GM12878 (cell line): ENCODE measurements around the gene LACRT. TPM values are rescaled to one million over a fixed set of nuclear protein-coding genes. Genes with fewer than 3 reads are reported as not detected.

Source experiments
- ATAC-seq: fragments of 200-7000 bp; cut with Tn5 transposase; 3 replicates; pipeline ENCODE4 v1.9.1; 2020; ENCODE audit warnings: mild to moderate bottlenecking, moderate library complexity
- BruUV-seq: library from RNA; stranded (reverse); fragments of 400-500 nt; replicated peaks from 2 replicates; lab custom pipeline; 2021; lab: Mats Ljungman, UMichigan
- CTCF ChIA-PET: fragments of 300-600 bp; sonication (Branson Sonifier 250); formaldehyde crosslinking; extraction: SDS; loops from one replicate; lab custom pipeline; 2021; ENCODE audit warnings: inconsistent platforms; lab: Yijun Ruan, JAX
- POLR2A ChIA-PET: fragments of 350-600 bp; formaldehyde crosslinking; extraction: SDS; loops from one replicate; lab custom pipeline; 2021; ENCODE audit warnings: inconsistent platforms; lab: Charles Lee
- RAD21 ChIA-PET: fragments of 300-600 bp; sonication (Branson Sonifier 250); formaldehyde crosslinking; loops from one replicate; lab custom pipeline; 2023; ENCODE audit warnings: antibody characterized with exemption; ENCODE audit not compliant: unreplicated experiment; lab: Charles Lee
- SMC1A ChIA-PET: fragments of 300-600 bp; sonication (Branson Sonifier 250); formaldehyde crosslinking; loops from one replicate; lab custom pipeline; 2023; ENCODE audit not compliant: unreplicated experiment, uncharacterized antibody; lab: Charles Lee
- DNase-seq: peaks from one replicate; pipeline ENCODE4 v3.0.0-alpha.2; 2011; ENCODE audit warnings: low read depth, low spot score
- FAIRE-seq: peaks from 3 replicates; lab custom pipeline; 2011; peaks lifted over from hg19 to GRCh38; lab: Jason Lieb, UNC
- H2AFZ ChIP-seq: 2 replicates; pipeline ENCODE4 v1.6.0; 2011; ENCODE audit warnings: low read depth, low read length, control low read depth; ENCODE audit not compliant: control insufficient read depth
- H3K27ac ChIP-seq: 2 replicates; pipeline ENCODE4 v1.5.1; 2011; ENCODE audit warnings: control low read depth; ENCODE audit not compliant: control insufficient read depth, insufficient read depth
- H3K27me3 ChIP-seq, 2 experiments: replicated peaks in 1 of 2; 2 replicates each; pipeline versions ENCODE4 v1.6.0 to v1.6.1; 2011; ENCODE audit warnings: low read length in 1 of 2; ENCODE audit not compliant: control insufficient read depth in 2 of 2, insufficient read depth in 2 of 2
- H3K36me3 ChIP-seq, 2 experiments: 2 replicates each; pipeline ENCODE4 v1.5.1; 2011; ENCODE audit warnings: low read length in 1 of 2; ENCODE audit not compliant: control insufficient read depth in 2 of 2, insufficient read depth in 2 of 2
- H3K4me1 ChIP-seq: 2 replicates; pipeline ENCODE4 v1.6.1; 2011; ENCODE audit warnings: mild to moderate bottlenecking, low read length, moderate library complexity, mixed read lengths; ENCODE audit not compliant: control insufficient read depth, insufficient read depth
- H3K4me2 ChIP-seq: 2 replicates; pipeline ENCODE4 v1.6.0; 2011; ENCODE audit warnings: control low read depth; ENCODE audit not compliant: control insufficient read depth, insufficient read depth
- H3K4me3 ChIP-seq: fragments of 200-600 bp; sonication (generic); 2 replicates; pipeline ENCODE4 v1.5.1; 2016
- H3K79me2 ChIP-seq: 2 replicates; pipeline ENCODE4 v1.6.0; 2011; ENCODE audit warnings: low read length; ENCODE audit not compliant: control insufficient read depth, insufficient read depth
- H3K9ac ChIP-seq: 2 replicates; pipeline ENCODE4 v1.8.0; 2011; ENCODE audit warnings: low read length, control low read depth, mixed read lengths; ENCODE audit not compliant: control insufficient read depth, insufficient read depth
- H3K9me3 ChIP-seq: replicated peaks from 3 replicates; pipeline ENCODE4 v1.5.1; 2011; ENCODE audit warnings: mild to moderate bottlenecking, low read length; ENCODE audit not compliant: control insufficient read depth, insufficient read depth
- H4K20me1 ChIP-seq: 2 replicates; pipeline ENCODE4 v1.6.0; 2011; ENCODE audit not compliant: control insufficient read depth, insufficient read depth
- FOXK2 ChIP-seq: fragments of 450-650 bp; IDR thresholded peaks from 2 replicates; pipeline ENCODE4 v1.6.1; 2017; ENCODE audit warnings: mild to moderate bottlenecking, moderate library complexity
- NR2F1 ChIP-seq: fragments of 450-650 bp; conservative IDR thresholded peaks from 2 replicates; pipeline ENCODE4 v1.6.1; 2017; ENCODE audit warnings: mild to moderate bottlenecking
- RAD21 ChIP-seq: IDR thresholded peaks from 2 replicates; pipeline ENCODE4 v1.6.1; 2011; ENCODE audit warnings: mild to moderate bottlenecking, low read depth, low read length, moderate library complexity; ENCODE audit not compliant: insufficient read depth
- RUNX3 ChIP-seq: IDR thresholded peaks from 2 replicates; pipeline ENCODE4 v1.6.1; 2012; ENCODE audit warnings: low read length, inconsistent platforms
- SP1 ChIP-seq: IDR thresholded peaks from one replicate; pipeline ENCODE4 v1.6.1; 2011; ENCODE audit warnings: low read depth, low read length
- SPI1 ChIP-seq: IDR thresholded peaks from 2 replicates; pipeline ENCODE4 v1.6.1; 2011; ENCODE audit warnings: low read depth, mild to moderate bottlenecking, low read length, moderate library complexity, borderline replicate concordance; ENCODE audit not compliant: insufficient read depth
- SRF ChIP-seq, 2 experiments: IDR thresholded peaks; 2 replicates each; pipeline ENCODE4 v1.6.1; 2011; ENCODE audit warnings: low read depth in 2 of 2, low read length in 2 of 2, mild to moderate bottlenecking in 1 of 2, moderate library complexity in 1 of 2
- ZNF217 ChIP-seq: fragments of 450-650 bp; IDR thresholded peaks from 2 replicates; pipeline ENCODE4 v1.6.1; 2017; ENCODE audit warnings: antibody characterized with exemption, mild to moderate bottlenecking
- WGBS: methylation state at CpG from one replicate; pipeline ENCODE4 v1.1.6; 2016; ENCODE audit warnings: low lambda C conversion rate; ENCODE audit not compliant: insufficient replicate concordance, insufficient coverage; ENCODE audit errors: missing lambda C conversion rate; 5-methylcytosine and 5-hydroxymethylcytosine counted together
- in situ Hi-C: fragments of 300-500 bp; cut with MboI; formaldehyde crosslinking; loops from 9 replicates; pipeline ENCODE4 v1.14.3; 2018; ENCODE audit warnings: mixed read lengths
- intact Hi-C: fragments of 100-400 bp; cut with micrococcal nuclease; formaldehyde crosslinking; loops from one replicate; pipeline ENCODE4 v1.14.2; 2022; ENCODE audit not compliant: unreplicated experiment
- polyA plus RNA-seq, 11 experiments: library from polyadenylated mRNA; depleted of rRNA in 4 of 11; unstranded in 6 of 11; stranded (reverse) in 5 of 11; fragments of >200 nt; fragmentation: Nextera tagmentation in 4 of 11; fragmentation: Illumina TruSeq in 1 of 11; extraction: Ambion mirVana in 4 of 11; extraction: Trizol in 1 of 11; gene quantifications; 1 replicate in 1 of 11; 2 replicates in 10 of 11; pipeline versions ENCODE4 v1.2.1 to v1.2.3, GENCODE V29; 2011 to 2016; ENCODE audit warnings: inconsistent platforms in 2 of 11, missing spikeins in 2 of 11, low read depth in 1 of 11
- total RNA-seq, 4 experiments: library from RNA; depleted of rRNA in 3 of 4; stranded (reverse); fragments of >200 nt in 3 of 4; fragmentation: Illumina TruSeq in 1 of 4; extraction: Trizol in 1 of 4; gene quantifications; 2 replicates each; pipeline versions ENCODE4 v1.2.1 to v1.2.3, GENCODE V29; 2013 to 2021
- TF ChIP-seq, protein P1 (sequence below): IDR thresholded peaks from 2 replicates; pipeline ENCODE4 v1.6.1; 2012; ENCODE audit warnings: low read depth, low read length, improper control_type of control experiment

The LACRT gene
- total and polyA plus RNA-seq, 10 of the 15 experiments (the other 5 are each of a cell fraction or from before 2014, with no cell fraction given), result not detected

GRCh38 chr12:54662026-54662425, 27.3 kb upstream of the LACRT start (continued):
- TF ChIP-seq NR2F1, result no peak
- TF ChIP-seq SP1, result no peak
- TF ChIP-seq RAD21, result no peak
- no peak for TF ChIP-seq FOXK2
- TF ChIP-seq SRF (IDR thresholded peaks at IDR 0.05; ENCODE audit: low read depth in 2 of 2, low read length in 2 of 2), result no peak
- no peak for TF ChIP-seq RUNX3

DNA sequence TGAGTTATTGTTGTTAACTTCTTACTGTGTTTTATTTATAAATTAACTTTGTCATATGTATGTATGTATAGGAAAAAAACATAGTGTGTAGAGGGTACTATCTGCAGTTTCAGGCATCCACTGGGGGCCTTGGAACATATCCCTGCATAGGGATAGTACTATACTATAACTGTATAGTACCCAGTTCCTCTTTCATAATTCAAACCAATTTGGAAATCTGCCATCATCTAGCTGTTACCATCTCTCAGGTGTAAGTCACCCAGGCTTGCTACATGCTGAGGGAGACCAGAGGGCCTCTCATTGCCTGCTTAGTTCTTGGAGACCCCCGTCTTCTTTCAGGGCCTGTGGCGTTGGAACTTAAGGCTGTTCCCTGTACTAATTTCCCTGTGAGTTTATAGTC, 26.4 kb upstream of the LACRT start:
- no peaks in the 10 kb centered on the region for H3K79me2 ChIP-seq
- SMC1A ChIA-PET, result no interaction called here
- TF ChIP-seq ZNF217 (no peak), SPI1 (peak; percentile 81)
- TF ChIP-seq, protein P1, sequence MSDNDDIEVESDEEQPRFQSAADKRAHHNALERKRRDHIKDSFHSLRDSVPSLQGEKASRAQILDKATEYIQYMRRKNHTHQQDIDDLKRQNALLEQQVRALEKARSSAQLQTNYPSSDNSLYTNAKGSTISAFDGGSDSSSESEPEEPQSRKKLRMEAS, result no peak
- FAIRE-seq (no peak), DNase-seq (no peak), ATAC-seq (peak; percentile 64)
- no peak overlapping the region for H3K4me2 ChIP-seq
- no peak overlapping the region for H3K9ac ChIP-seq
- H2AFZ ChIP-seq, result no peak overlapping the region
- H3K4me1 ChIP-seq, result peaks cover 6% of the 10 kb centered on the region; the same call in 1 of the 2 replicates
- no peaks in the 10 kb centered on the region; the same call in 2 of the 3 replicates for H3K9me3 ChIP-seq
- in situ Hi-C loops (no loop called here), intact Hi-C loops (no loop called here)
- H3K27ac ChIP-seq, result no peak overlapping the region
- RAD21 ChIA-PET, result interaction anchor here (1.0 kb wide), 1 partner anchor 41 kb away, joined by 3 read pairs; no protein-coding TSS in a partner anchor
- H3K36me3 ChIP-seq, result no peaks in the 10 kb centered on the region
- 0% methylated on average over 2 of the region's 2 CpGs for WGBS
- CTCF ChIA-PET, result interaction anchor here (0.6 to 1.3 kb wide), 3 partner anchors 19 to 738 kb away, joined by 3 to 4 read pairs (median 3); no protein-coding TSS in a partner anchor
- H3K4me3 ChIP-seq, result no peak overlapping the region
- H3K27me3 ChIP-seq, result peaks cover 0 to 2% of the 10 kb centered on the region in 2 experiments; a peak in 1 of 4 replicates
- no peaks in the 10 kb centered on the region for H4K20me1 ChIP-seq
- POLR2A ChIA-PET, result no interaction called here
- BruUV-seq, result no TSS peak
